ENCODE results near the gene ERI3.

ERI3 gene

DNA sequence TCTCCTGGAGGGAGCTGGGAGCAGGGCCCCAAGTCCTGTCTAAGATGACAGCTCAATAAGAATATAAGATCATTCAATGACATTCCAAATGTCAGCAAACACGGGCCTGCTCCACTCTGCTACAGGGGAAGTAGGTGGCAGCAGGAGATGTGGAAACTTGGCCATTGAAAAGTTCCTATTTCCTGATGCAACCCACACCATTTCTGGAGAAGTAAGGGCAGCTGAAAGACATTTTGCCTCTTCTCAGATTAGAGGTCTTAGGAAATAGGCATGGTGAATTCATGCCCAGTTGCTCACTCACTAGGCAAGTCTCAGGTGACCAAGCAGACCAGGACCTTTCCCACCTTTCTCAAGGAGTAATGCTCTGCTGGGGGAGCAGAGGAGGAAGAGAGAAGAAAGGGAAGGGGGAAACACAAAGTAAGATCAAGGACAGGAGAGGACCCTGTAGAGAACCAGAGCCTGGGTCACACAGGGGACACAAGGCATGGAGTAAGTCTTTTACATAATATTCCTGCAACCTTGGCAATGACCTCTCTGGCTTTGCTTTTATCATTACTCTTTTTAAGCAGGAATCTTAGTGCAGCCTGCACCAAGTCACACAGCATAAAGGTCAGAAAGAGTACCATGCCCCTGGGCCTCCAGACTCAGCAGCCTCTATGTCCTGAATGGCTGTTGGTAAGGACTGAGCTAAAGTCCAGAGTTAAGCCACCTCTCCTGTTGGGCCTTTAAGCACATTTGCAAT lies 72.9 kb downstream of the ERI3 start:
- no peak for DNase-seq

DNA sequence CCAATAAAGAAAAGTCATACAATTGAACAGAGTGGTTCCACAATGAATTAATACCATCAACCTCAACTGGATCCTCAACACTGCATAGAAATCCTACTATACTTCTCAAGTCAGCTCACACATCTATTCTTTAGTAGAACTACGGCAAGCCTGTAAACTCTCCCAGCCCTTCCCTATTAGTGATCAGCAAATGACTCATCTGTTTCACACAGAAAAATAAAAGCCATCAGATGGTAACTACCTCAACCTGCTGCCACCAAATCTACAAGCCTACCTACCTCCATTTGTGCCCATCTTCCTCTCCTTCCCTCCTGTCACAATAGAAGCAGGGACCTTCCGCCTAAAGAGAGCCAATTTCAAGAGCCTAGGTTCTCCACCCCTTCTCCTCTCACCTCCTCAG lies 78.2 kb downstream of the ERI3 start:
- no peak for DNase-seq

DNA sequence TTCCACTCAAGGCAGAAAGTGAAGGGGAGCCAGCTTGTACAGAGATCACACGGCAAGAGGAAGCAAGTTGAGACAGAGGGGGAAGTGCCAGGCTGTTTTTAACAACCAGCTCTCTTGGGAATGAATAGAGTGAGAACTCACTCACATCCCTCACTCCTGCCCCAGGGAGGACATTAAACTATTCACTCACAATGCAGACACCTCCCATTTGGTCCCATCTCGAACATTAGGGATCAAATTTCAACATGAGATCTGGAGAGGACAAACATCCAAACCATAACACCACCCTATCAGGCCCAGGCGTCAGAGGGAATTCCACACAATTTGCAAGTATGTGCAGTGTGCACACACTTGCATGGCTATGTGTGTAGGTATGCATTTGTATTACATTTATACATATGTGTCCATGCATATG lies 79.1 kb downstream of the ERI3 start:
- peak; percentile 40 for DNase-seq

DNA sequence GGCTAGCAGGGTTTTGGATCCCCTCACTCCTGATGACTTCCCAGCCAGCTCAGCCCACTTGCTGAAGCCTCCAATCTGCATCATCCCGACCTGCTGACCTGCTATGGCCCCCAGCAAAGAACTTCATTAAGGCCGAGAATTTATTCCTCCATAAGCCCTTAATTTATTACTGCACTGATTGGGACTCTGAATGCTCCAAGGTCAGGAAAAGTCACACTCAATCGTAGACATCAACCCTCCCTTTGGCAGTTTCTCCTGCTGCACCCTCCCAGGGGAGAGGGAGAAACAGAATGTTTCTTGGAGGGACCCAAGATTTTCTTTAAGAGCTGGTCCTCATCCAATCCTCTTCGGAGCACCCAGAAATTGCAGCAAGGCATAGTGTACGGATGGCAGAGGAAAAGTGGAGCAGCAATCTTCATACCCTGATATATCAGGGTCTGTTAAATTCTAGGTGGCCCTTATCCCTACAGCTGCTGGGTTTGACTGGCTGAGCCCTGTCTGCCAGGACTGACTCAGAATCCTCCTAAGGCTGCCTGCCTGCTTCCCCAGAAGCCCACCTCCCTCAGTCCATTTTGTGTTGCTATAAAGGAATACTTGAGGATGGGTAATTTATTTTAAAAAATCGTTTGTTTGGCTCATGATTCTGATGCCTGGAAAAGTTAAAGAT lies 79.6 kb downstream of the ERI3 start:
- no peak for DNase-seq

DNA sequence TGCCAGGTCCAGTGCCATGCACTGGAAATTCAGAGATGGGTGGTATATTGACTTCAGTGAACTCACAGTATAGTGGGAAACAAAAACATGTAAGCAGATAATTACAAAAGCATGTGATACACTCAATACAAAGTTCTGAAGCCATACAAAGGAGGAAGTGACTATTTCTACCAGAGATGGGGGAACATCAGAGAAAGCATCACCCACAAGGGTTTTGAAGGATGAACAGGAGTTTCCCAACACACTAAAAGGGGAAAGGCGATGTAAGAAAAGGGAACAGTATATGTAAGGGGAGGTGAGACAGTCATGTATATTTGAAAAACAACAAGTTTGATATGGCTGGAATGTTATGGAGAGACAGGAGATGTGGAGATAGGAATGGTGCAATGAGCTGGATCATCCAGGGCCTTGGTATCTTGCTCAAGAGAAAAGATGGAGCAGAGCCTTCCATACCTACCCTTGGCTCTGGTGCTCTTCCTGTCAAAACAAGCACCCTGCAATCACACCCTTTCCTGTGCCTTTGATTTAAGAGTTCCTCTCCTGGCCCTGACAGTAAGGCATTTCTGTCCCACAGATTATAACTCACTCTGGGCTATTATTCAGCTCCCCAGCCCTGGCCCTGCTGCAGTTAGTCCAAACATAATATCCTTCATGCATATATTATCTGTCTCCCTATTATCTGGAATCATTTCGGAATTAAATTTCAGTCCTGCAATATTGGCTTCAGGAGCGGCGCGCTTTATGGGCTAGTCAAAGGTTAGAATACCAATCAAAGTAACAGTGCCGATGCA lies 81.3 kb downstream of the ERI3 start:
- DNase-seq = no peak

DNA sequence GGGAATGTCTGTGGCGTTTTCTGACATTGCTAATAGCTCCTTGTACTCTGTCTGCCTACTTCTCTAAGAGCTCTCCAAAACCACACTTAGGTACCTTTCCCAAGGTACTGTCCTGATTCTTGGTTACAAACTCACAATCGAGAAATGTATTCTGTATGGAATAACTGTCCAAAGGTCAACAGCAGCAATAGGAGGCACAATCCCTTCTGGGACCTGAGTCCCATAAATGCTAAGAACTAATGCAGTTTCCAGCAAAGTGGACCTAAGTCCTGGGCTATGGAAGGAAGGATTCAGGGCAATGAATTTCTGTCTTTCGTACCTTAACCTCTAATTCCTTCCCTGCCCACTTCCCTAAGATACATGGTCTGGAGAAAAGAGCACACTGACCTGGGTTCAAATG lies 82.1 kb downstream of the ERI3 start:
- no peak for DNase-seq

DNA sequence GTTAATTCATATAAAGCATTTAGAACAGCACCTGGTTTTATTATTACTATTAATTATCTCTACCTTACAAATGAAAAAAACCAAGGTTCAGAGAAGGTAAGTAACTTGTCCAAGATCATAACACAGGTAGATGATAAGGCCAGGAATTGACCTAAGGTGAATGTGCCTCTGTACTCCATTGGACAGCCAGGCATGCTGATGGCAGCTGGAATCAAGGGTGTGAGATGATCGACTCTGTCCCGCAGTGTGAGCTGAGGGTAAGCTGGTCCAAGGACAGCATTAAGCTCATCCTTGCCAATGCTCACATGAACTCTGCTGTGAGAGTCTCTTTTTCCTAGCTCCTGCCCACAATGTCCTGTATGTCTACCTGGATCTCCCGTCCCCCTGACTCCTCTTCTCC lies 83.4 kb downstream of the ERI3 start:
- DNase-seq = no peak

DNA sequence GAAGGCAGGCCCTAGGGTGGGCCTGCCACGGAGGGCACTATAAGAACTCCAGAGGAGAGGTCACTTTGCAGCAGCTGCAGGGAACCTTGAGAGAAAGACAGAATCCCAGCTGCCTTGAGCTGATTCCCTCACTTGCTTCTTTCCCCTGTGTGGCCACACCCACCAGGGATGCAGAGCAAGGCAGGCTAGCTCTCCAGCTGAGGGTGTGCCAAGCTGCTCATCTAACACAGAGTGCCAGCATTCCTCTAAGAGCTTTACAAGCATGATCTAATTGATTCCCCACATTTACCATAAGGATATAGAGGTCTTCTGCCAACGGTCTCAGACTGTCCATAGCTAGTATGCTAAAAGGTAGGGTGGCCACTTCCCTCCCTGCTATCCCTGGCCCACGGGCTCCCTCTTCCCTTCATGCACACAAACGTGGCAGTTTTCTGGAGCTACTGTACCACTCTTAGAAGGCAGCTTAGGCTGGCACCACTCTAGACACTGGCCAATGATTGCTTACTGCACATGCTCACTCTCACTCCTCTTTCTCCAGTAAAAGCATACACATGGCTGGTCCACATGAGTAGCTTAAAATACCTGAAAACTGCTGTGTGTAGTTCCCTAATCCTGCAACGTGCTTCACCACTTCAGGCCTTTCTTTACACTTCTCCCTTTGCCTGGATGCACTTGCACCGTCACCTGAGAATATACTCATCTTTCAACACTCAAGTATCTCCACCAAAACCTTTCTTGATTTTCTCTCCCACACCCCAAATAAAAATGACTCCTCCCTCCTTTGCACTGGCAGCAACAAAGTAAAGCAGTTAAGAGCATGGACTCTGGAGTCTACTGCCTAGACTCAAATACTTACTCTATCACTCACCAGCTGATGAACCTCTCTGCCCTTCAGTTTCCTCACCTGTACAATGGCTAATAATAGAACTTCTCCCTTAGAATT lies 84.1 kb downstream of the ERI3 start:
- DNase-seq = no peak

DNA sequence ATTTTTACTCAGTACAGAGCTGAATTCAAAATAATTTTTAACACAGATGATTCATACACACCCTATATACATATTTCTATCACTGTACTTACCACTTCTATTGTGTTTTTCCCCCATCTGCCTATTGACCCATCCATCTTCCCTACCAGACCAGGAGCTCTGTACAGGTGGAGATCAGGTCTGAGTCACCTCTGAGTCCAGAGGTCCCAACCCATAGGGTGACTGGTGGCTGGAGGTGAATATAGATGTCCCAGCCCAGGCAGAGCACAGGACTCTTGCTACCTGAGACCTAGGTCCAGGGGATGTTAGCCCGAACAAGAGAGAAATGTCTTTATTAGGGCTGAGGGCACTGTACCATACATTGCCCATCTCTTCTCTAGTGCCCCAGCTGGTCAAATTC lies 87.0 kb downstream of the ERI3 start:
- no peak for DNase-seq

DNA sequence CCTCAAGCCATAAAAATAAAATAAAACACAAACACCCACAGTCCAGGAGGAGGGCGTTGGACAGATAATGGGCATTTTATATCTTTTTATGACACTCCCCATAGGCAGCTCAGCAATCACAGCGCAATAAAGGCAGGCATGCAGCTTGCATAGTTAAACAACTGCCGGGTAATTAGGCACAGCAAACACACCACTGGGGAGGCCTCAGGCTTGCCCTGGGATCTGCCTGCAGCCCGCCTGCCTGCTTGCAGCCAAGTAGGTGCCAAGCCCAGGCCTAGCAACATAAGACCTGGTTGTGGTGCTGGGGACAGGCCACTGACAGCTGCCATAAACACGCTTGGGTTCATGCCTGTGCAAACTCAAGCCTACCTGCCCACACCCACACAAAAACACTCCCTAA lies 87.6 kb downstream of the ERI3 start:
- peak; percentile 91 for DNase-seq

DNA sequence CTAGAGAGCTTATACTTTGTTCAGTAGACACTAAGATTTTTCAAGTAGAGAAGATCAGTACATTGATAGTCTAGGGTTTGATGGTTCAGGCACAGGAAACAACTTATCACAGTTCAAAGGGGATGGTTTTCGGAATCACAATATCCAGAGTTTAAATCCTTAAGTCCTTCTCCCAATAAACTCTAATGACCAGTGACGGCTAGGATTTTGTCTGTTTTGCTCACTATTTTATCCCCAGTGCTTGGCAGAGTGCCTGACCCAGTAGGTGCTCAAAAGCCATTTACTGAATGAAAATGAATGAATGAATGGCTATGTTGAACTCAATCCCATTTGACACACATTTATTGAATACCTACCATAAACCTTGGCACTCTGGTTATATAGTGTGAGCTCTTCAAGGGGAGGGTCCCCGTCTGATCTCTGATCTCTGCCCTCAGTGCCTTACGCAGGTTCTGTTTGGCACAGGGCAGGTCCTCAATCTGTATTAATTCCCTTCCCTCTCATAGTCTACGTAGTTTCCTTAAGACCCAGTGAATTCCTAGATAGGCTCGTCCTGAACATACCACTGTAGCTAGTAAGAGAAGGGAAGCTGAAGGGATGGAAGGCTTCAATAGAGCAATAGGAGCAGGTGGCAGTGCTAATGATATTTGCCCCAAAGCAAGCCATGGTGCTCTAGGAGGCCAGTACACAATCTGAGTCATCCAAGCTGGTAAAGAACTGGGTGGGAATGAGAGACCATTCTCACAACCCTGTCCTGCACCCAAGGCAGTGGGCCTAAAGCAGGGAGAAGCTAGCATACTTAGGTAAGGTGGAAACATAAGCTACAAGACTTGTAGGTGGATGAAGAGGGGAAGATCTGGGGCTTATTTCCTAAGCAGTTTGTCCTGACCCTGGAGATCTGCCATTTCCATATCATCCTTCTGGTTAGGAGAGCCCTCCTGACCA lies 88.4 kb downstream of the ERI3 start:
- DNase-seq = peak; percentile 50

DNA sequence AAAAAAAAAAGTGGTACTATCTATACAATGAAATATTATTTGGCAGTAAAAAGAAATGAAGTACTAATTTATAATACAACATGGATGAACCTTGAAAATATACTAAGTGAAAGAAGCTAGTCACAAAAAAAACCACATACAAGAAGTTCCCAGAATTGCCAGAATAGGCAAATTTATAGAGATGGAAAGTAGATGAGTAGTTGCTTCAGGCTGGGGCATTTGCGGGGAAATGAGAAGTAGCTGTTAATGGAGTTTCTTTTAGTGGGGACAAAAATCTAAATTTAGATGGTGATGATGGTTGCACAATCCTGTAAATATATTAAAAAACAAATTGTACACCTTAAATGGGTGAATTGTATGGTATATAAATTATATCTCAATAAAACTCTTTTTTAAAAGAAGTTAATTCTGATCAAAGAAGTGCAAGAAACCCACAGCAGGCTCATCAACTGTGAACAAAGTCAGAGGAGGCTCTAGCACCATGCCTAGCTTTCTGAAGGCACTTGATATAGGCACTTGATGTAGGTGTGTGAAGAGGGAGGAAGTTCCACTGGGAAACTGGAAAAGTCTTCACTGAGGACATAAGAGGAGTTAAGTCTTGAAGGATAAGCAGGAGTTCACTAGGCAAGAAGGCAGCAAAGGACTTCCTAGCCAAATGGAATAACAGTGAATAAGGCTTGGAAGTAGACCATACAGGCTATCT lies 89.2 kb downstream of the ERI3 start:
- no peak for DNase-seq

DNA sequence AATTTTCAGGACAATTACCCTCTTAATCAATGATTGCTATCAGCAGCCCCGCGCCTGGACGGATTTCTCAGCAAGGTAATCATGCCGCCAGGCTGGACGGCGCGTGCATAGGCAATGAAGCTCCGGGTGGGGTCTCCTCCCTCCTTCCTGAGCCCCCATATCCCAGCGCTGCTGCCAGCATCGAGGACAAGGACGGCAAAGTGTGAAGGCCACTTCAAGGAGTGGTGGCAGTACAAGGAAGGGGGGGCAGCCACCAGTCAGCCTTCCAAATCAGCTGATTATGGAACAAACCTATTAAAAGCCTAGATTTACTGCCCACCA lies 90.6 kb downstream of the ERI3 start:
- DNase-seq = no peak

DNA sequence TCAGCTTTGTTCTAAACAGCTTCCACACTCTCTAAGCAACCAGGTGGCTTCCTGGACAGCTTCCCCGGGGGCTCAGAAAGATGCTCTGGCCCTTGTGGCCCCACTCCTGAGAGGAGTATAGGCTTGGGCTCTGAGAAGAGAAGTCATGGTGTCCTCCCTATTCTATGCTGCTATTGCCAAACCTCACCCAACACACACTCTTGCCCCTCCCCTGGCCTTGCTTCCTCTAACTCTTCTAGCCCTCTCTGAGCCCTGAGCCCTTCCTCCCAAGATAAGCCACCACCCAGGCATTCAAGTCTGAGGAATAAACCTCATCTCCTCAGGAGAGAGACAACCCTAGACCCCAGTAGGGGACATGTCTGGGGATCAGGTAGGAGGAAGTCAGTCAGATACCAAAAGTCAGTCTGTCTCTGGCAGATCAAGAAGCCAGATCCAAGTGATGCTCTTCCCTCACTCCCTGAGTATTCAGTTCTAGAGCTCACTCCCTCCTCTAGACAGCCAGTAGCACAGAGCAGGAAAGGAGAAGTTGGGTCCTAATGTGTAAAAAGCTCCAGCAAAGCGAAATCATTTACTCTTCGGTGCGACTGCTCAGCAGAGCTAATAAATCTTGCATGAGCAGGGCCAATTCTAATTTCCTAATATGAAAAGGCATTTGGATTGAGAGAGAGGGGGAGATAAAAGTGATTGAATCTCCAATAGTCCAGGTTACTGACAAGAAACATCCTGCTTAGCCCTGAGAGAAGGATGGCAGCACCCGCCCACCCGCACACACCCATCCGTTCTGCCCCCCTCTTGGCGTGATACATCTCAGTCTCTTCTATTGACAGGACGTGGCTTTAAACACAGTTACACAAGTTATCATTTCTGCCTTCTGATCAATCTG lies 91.2 kb downstream of the ERI3 start:
- no peak for DNase-seq

DNA sequence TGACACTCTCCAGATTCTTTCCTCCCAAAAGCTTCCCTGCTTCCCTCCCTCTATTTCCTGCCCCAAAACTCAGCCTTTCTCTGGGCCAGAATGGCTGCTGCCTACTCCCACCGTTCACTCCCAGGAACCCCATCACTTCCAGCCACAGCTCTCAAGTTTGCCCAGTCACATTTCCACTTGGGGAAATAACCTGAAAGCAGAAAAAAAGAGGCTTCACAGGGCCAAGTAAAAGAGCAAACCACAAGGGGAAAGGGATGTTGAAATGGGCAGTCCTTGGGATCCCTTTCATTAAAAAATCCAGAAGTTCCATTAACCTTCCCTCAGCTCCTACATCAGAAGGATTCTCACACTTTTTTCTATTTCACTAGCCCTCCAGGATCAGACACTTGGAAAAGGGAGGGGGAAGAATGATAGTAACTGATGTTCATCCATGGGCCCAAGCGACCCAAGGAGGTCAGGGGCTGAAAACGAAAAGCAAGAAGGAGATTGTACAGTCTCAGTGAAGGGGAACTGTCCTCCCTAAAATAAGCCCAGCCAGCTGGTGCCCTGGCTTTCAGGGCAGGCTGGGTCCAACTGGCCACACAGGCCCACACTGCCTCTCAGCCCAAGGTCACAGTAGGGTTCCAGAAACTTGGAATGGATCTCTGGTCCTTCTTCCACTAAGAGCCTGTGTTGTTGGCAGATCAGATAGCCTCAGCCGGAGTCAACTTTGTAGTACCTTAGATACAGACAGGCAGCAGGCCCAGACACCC lies 92.1 kb downstream of the ERI3 start:
- DNase-seq = no peak

DNA sequence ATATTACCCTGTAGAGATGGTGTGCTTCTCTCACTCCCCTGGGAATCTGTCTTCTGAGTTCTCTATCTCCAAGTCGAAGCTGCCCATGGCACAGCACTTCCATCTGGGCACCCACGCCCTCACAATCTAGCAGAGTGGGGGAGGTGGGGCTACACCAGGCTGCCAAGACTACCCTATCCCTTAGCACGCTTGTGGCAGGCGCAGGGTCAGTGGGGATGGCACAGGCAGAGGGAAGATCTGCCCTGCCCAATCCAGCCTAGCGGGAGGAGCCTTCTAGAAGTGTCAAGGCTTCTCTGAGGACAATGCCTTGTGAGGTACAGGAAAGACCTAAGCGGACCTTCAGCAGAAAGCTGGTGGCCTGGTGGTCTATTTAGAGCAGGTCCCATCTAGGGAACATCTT lies 92.6 kb downstream of the ERI3 start:
- no peak for DNase-seq

DNA sequence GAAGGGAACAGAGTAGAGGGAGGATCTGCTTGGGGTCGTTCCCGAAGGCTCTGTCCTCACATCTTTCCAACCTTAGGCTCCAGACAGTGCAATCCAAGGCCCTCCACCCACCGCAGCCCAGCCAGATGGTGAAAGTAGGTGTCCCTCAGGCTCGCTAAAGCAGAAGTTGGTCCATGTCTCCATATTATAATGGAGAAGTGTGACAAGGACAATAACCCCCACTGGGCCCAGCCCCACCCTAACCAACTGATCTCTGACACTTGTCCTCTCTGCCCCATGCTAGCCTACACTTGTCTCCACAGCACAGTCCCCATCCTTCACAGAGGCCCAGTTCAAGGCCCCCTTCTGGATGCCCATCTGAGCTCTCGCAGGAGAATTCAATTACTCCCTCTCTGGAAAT lies 93.1 kb downstream of the ERI3 start:
- DNase-seq = no peak

DNA sequence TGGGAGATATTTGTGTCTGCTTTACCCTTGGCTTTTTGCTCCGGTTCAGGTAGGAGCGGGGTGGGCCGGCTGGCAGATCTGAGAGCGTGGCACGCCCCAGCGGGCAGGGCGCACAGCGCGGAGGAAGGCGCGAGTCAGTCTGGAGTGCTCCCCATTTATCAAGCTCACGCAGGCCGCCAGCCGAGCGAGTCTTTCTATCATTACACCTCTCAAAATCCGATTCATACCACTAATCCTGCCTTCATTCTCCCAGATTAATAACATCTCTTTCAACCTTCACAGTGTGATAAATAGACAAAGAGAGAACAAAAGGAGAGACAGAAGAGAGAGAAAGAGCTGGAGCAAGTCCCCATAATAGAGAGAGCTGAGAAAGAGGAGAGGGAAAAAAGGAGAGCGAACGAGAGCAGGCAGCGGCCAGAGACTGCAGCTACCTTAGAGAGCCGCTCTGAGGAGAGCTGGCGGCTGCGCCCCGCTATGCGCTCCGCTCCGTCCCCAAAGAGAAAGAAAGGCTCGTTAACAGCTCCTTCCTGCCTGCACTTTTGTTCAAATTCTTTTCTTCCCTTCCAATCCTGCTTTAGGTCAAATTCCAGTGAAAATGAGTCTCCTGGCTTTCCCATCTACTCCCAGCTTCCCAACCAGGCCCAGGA lies 93.8 kb downstream of the ERI3 start:
- DNase-seq = no peak

DNA sequence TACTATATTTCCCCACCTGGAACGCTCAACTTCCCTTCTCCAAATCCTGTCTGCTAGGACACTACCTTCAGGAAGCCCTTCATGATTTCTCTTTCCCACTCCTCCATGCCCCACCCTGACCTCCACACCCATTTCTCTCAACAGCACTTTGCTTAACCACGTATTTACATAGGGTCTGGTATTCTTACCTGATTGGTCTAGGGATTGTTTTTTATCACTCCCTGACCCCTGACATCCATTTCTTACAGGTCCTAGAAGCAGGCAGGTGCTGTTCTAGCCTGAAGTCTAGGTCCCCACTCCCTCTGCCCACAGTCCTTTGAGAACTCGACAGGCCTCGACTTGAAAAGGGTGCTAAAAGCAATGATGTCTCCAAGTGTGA lies 94.3 kb downstream of the ERI3 start:
- DNase-seq = no peak

All from NCI-H774 (cell line).